ENCODE data around the gene NKX1-1. TPM values are rescaled to one million over a fixed set of nuclear protein-coding genes. Genes with fewer than 3 reads are reported as not detected.

Gene NKX1-1
- not detected in 2 replicates for total RNA-seq (ENCODE audit: low replicate concordance)

GRCh38 chr4:1406394-1406980 lies at the start of gene NKX1-1:
Gene NKX1-1 (minus strand): TSS chr4:1406442. CDS start chr4:1406442, 0 bp downstream.

Other genes starting within 250 kb of the NKX1-1 start
- gene SPON2, start 233.9 kb downstream of the NKX1-1 start, total RNA-seq (ENCODE audit: low replicate concordance), result 3.5 and 79.9 TPM in 2 replicates
- gene CTBP1, start 157.3 kb downstream of the NKX1-1 start, total RNA-seq (ENCODE audit: low replicate concordance), result 191 and 234 TPM in 2 replicates
- gene MAEA, start 116.6 kb downstream of the NKX1-1 start, total RNA-seq (ENCODE audit: low replicate concordance), result 63.7 and 103 TPM in 2 replicates
- 5.3 and 6.6 TPM in 2 replicates for gene UVSSA, start 59.2 kb downstream of the NKX1-1 start, total RNA-seq (ENCODE audit: low replicate concordance)

Data from smooth muscle cell of the coronary artery (primary cell).